Fibroblast of skin of right quadriceps (primary cell): ENCODE measurements around the gene CUX1.
"Not testable (repeated sequence)": the region's sequence is repeated elsewhere in the genome, so short reads cannot be mapped to it uniquely, and the experiment has no call there.

ENCODE experiments used
- DNase-seq: peaks from one replicate; pipeline ENCODE4 v3.0.0-alpha.2; 2013

Gene CUX1

GRCh38 chr7:101795461-101795860, 22.0 kb upstream of the CUX1 start:
- no peak for DNase-seq

- not testable (repeated sequence) for DNase-seq
Measured at GRCh38 chr7:101798173-101798572, 19.3 kb upstream of the CUX1 start.

- no peak for DNase-seq
Measured at GRCh38 chr7:101803203-101804087, 14.0 kb upstream of the CUX1 start.

- DNase-seq: no peak
Measured at GRCh38 chr7:101804088-101804963, 13.1 kb upstream of the CUX1 start.

- no peak for DNase-seq
Measured at GRCh38 chr7:101804967-101805366, 12.5 kb upstream of the CUX1 start.

GRCh38 chr7:101812595-101812994, 4.8 kb upstream of the CUX1 start:
- no peak for DNase-seq

- no peak for DNase-seq
Measured at GRCh38 chr7:101813402-101814019, 3.9 kb upstream of the CUX1 start.

GRCh38 chr7:101814081-101814990, 3.1 kb upstream of the CUX1 start:
- peak; percentile 33 for DNase-seq

GRCh38 chr7:101814991-101815825, 2.2 kb upstream of the CUX1 start:
- peak; percentile 24 for DNase-seq

- DNase-seq: peak; percentile 78
Measured at GRCh38 chr7:101815826-101816594, 1.4 kb upstream of the CUX1 start.

- DNase-seq: peak; percentile 27
Measured at GRCh38 chr7:101816595-101817470, 593 bp upstream of the CUX1 start.

GRCh38 chr7:101818287-101819071, 1.1 kb downstream of the CUX1 start:
- DNase-seq: no peak

- DNase-seq: no peak
Measured at GRCh38 chr7:101819183-101819582, 1.8 kb downstream of the CUX1 start.

GRCh38 chr7:101819913-101820522, 2.6 kb downstream of the CUX1 start:
- no peak for DNase-seq

- DNase-seq: peak; percentile 71
Measured at GRCh38 chr7:101820703-101821102, 3.3 kb downstream of the CUX1 start.

- not testable (repeated sequence) for DNase-seq
Measured at GRCh38 chr7:101822632-101823031, 5.2 kb downstream of the CUX1 start.

- DNase-seq: no peak
Measured at GRCh38 chr7:101823096-101823495, 5.7 kb downstream of the CUX1 start.

- DNase-seq: no peak
Measured at GRCh38 chr7:101823596-101823995, 6.2 kb downstream of the CUX1 start.
